ENCODE data around the gene SVBP.
"Not testable (repeated sequence)": the region's sequence is repeated elsewhere in the genome, so short reads cannot be mapped to it uniquely, and the experiment has no call there.

SVBP gene

DNA sequence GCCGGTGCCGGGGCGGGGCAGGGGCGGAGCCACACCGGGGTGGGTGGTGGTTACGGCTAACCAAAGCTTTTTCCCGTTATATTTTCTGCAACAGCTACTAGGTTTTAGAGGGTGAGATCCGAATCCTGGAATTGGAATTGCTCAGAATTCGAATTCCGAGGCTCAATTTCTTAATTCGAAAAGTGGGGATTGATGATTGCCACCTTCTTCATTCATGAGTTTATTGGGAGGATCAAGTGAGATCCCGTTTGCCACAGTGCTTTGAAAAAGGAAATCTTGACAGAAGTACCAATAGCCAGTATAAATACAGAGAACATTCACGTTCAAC, 207 bp upstream of the SVBP start:
- peak overlapping the region; percentile 94 for H3K4me3 ChIP-seq (ENCODE audit: insufficient read depth, low read length, poor library complexity, severe bottlenecking)
- H3F3A ChIP-seq (ENCODE audit: insufficient read depth): no peaks in the 10 kb centered on the region
- H3K4me2 ChIP-seq (ENCODE audit: low read depth, low read length, poor library complexity, severe bottlenecking): peak overlapping the region; percentile 77
- H2AFZ ChIP-seq (ENCODE audit: low read depth, low read length, severe bottlenecking): peak overlapping the region; percentile 62
- no peaks in the 10 kb centered on the region for H3K79me2 ChIP-seq (ENCODE audit: insufficient read depth, low read length)
- no peaks in the 10 kb centered on the region for H3K27me3 ChIP-seq (ENCODE audit: low read length)
- no peaks in the 10 kb centered on the region for H3K9me2 ChIP-seq (replicated peaks; ENCODE audit: insufficient read depth, low read length)
- H3K36me3 ChIP-seq (ENCODE audit: low read length): no peaks in the 10 kb centered on the region
- H3K27ac ChIP-seq (ENCODE audit: low read depth, low read length): no peak overlapping the region
- TF ChIP-seq EZH2phosphoT487 (conservative IDR thresholded peaks at IDR 0.05; ENCODE audit: low read length) (no peak), CTCF (IDR thresholded peaks at IDR 0.05; ENCODE audit: insufficient read depth, low read length, poor library complexity, severe bottlenecking) (no peak)
- no peaks in the 10 kb centered on the region for H3K9me3 ChIP-seq (ENCODE audit: insufficient read depth, low read length)
- peak overlapping the region; percentile 71 for H3K9ac ChIP-seq (ENCODE audit: low read length)
- H4K20me1 ChIP-seq (ENCODE audit: low read depth, low read length): no peaks in the 10 kb centered on the region

GRCh38 chr1:42815941-42816584, 1.1 kb downstream of the SVBP start:
- peak overlapping the region; percentile 64 for H2AFZ ChIP-seq (ENCODE audit: low read depth, low read length, severe bottlenecking)
- H3K9me3 ChIP-seq (ENCODE audit: insufficient read depth, low read length): no peaks in the 10 kb centered on the region
- H3K9ac ChIP-seq (ENCODE audit: low read length): peak overlapping the region; percentile 71
- H3K9me2 ChIP-seq (replicated peaks; ENCODE audit: insufficient read depth, low read length): no peaks in the 10 kb centered on the region
- TF ChIP-seq EZH2phosphoT487 (conservative IDR thresholded peaks at IDR 0.05; ENCODE audit: low read length): no peak
- no peak for TF ChIP-seq CTCF (IDR thresholded peaks at IDR 0.05; ENCODE audit: insufficient read depth, low read length, poor library complexity, severe bottlenecking)
- H3K4me3 ChIP-seq (ENCODE audit: insufficient read depth, low read length, poor library complexity, severe bottlenecking): peak overlapping the region; percentile 70
- H3K27ac ChIP-seq (ENCODE audit: low read depth, low read length): peak overlapping the region; percentile 24; the same call in 1 of the 2 replicates
- H3K27me3 ChIP-seq (ENCODE audit: low read length): no peaks in the 10 kb centered on the region
- no peaks in the 10 kb centered on the region for H3K79me2 ChIP-seq (ENCODE audit: insufficient read depth, low read length)
- H4K20me1 ChIP-seq (ENCODE audit: low read depth, low read length): no peaks in the 10 kb centered on the region
- no peaks in the 10 kb centered on the region for H3K36me3 ChIP-seq (ENCODE audit: low read length)
- H3K4me2 ChIP-seq (ENCODE audit: low read depth, low read length, poor library complexity, severe bottlenecking): peak overlapping the region; percentile 91
- H3F3A ChIP-seq (ENCODE audit: insufficient read depth): no peaks in the 10 kb centered on the region

- H3K9me3 ChIP-seq (ENCODE audit: insufficient read depth, low read length); H3K27me3 ChIP-seq (ENCODE audit: low read length); H3F3A ChIP-seq (ENCODE audit: insufficient read depth); H4K20me1 ChIP-seq (ENCODE audit: low read depth, low read length); H3K4me3 ChIP-seq (ENCODE audit: insufficient read depth, low read length, poor library complexity, severe bottlenecking); H3K9me2 ChIP-seq (replicated peaks; ENCODE audit: insufficient read depth, low read length); H3K36me3 ChIP-seq (ENCODE audit: low read length); H2AFZ ChIP-seq (ENCODE audit: low read depth, low read length, severe bottlenecking); H3K79me2 ChIP-seq (ENCODE audit: insufficient read depth, low read length); H3K9ac ChIP-seq (ENCODE audit: low read length); H3K4me2 ChIP-seq (ENCODE audit: low read depth, low read length, poor library complexity, severe bottlenecking); H3K27ac ChIP-seq (ENCODE audit: low read depth, low read length): not testable (repeated sequence)
Measured at GRCh38 chr1:42814815-42815214, 2.4 kb downstream of the SVBP start.

DNA sequence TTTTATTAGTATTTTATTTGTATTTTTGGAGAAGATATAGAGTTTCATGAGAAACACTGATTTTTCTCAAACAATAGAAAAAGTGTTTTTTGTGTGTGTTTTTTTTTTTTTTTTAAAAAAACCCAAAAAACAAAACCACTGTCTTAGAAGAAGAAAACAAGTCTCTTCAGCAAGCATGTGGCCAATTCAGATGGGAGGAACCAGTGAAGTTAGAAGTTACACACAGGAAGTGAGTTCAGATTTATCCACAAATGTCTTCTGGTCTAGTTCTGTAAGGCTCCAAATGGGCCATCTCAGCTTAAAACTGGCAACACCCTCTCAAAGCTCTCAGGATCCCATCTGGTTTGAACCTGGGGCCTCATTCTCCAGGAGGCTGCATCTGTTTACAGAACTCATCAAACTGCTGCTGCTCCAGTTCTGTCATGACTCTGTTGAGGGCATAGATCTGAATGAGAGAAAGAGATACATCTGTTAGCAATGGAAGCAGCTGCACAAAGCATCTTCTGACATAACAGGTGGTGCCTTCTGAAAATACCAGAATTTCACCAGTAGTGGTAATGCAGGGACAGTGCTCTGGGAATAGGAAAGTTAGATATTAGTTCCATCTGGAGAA, 10.0 kb downstream of the SVBP start:
- Histone ChIP-seq H3K27ac (ENCODE audit: low read depth, low read length) (no peak overlapping the region), H4K20me1 (ENCODE audit: low read depth, low read length) (no peaks in the 10 kb centered on the region), H3K36me3 (ENCODE audit: low read length) (no peaks in the 10 kb centered on the region), H3K4me3 (ENCODE audit: insufficient read depth, low read length, poor library complexity, severe bottlenecking) (no peak overlapping the region), H3K9me3 (ENCODE audit: insufficient read depth, low read length) (no peaks in the 10 kb centered on the region), H3K79me2 (ENCODE audit: insufficient read depth, low read length) (no peaks in the 10 kb centered on the region), H3K9ac (ENCODE audit: low read length) (no peak overlapping the region), H2AFZ (ENCODE audit: low read depth, low read length, severe bottlenecking) (no peak overlapping the region), H3K9me2 (replicated peaks; ENCODE audit: insufficient read depth, low read length) (no peaks in the 10 kb centered on the region), H3K4me2 (ENCODE audit: low read depth, low read length, poor library complexity, severe bottlenecking) (no peak overlapping the region), H3K27me3 (ENCODE audit: low read length) (no peaks in the 10 kb centered on the region), H3F3A (ENCODE audit: insufficient read depth) (no peaks in the 10 kb centered on the region)
- TF ChIP-seq CTCF (IDR thresholded peaks at IDR 0.05; ENCODE audit: insufficient read depth, low read length, poor library complexity, severe bottlenecking): no peak
- TF ChIP-seq EZH2phosphoT487 (conservative IDR thresholded peaks at IDR 0.05; ENCODE audit: low read length): no peak

Data from SU-DHL-6 (cell line).